Gastrocnemius medialis (tissue), 4 donors: ENCODE measurements around the gene DSE.

ENCODE experiments used
- CTCF ChIP-seq, 5 experiments: fragments of 450-650 bp in 3 of 5; fragments of 200-600 bp in 2 of 5; sonication (generic) in 2 of 5; IDR thresholded peaks in 4 of 5; conservative IDR thresholded peaks in 1 of 5; 1 replicate in 4 of 5; 2 replicates in 1 of 5; pipeline ENCODE4 v1.5.1; 2016 to 2019; ENCODE audit warnings: antibody characterized with exemption in 5 of 5, mild to moderate bottlenecking in 3 of 5, moderate library complexity in 3 of 5
- POLR2A ChIP-seq, 2 donors: fragments of 450-650 bp; IDR thresholded peaks; one replicate each; pipeline ENCODE4 v1.6.1; 2017; ENCODE audit warnings: antibody characterized with exemption in 2 of 2, mild to moderate bottlenecking in 2 of 2, moderate library complexity in 2 of 2

GRCh38 chr6:116406678-116407345 is 36.1 kb downstream of the DSE start:
- TF ChIP-seq POLR2A (IDR thresholded peaks at IDR 0.05), result no peak
- no peak for TF ChIP-seq CTCF (IDR thresholded peaks at IDR 0.05 in 4 of 5, conservative IDR thresholded peaks at IDR 0.05 in 1 of 5)
